ENCODE measurements around the gene RPN2. TPM values are rescaled to one million over a fixed set of nuclear protein-coding genes. Genes with fewer than 3 reads are reported as not detected.

Gene RPN2
- total RNA-seq, 1 donor from 2014 or later, result 185 TPM

GRCh38 chr20:37245216-37246150 is 66.4 kb downstream of the RPN2 start:
- no peak overlapping the region for H3K27ac Mint-ChIP-seq (ENCODE audit: unreplicated experiment)
- no peak overlapping the region for H3K4me3 Mint-ChIP-seq (ENCODE audit: unreplicated experiment)
- no peaks in the 10 kb centered on the region for H3K9me3 Mint-ChIP-seq (ENCODE audit: low read depth)
- DNase-seq (ENCODE audit: low spot score), result peak; percentile 59
- H3K27me3 Mint-ChIP-seq (ENCODE audit: low read depth), result no peaks in the 10 kb centered on the region
- H3K36me3 Mint-ChIP-seq (ENCODE audit: low read depth), result peaks cover 24% of the 10 kb centered on the region
- TF ChIP-seq CTCF (IDR thresholded peaks at IDR 0.05), result no peak
- peaks cover 10% of the 10 kb centered on the region for H3K4me1 Mint-ChIP-seq (ENCODE audit: low read depth)

- H3K36me3 Mint-ChIP-seq (ENCODE audit: low read depth), result peaks cover 18% of the 10 kb centered on the region
- H3K9me3 Mint-ChIP-seq (ENCODE audit: low read depth), result no peaks in the 10 kb centered on the region
- peaks cover 10% of the 10 kb centered on the region for H3K4me1 Mint-ChIP-seq (ENCODE audit: low read depth)
- TF ChIP-seq CTCF (IDR thresholded peaks at IDR 0.05), result no peak
- H3K27me3 Mint-ChIP-seq (ENCODE audit: low read depth), result no peaks in the 10 kb centered on the region
- H3K27ac Mint-ChIP-seq (ENCODE audit: unreplicated experiment), result no peak overlapping the region
- no peak for DNase-seq (ENCODE audit: low spot score)
- H3K4me3 Mint-ChIP-seq (ENCODE audit: unreplicated experiment), result no peak overlapping the region
Observed at GRCh38 chr20:37246736-37247135, 67.6 kb downstream of the RPN2 start.

- H3K9me3 Mint-ChIP-seq (ENCODE audit: low read depth), result no peaks in the 10 kb centered on the region
- H3K27me3 Mint-ChIP-seq (ENCODE audit: low read depth), result no peaks in the 10 kb centered on the region
- peaks cover 12% of the 10 kb centered on the region for H3K36me3 Mint-ChIP-seq (ENCODE audit: low read depth)
- no peak for TF ChIP-seq CTCF (IDR thresholded peaks at IDR 0.05)
- H3K4me1 Mint-ChIP-seq (ENCODE audit: low read depth), result peaks cover 10% of the 10 kb centered on the region
- no peak overlapping the region for H3K27ac Mint-ChIP-seq (ENCODE audit: unreplicated experiment)
- no peak overlapping the region for H3K4me3 Mint-ChIP-seq (ENCODE audit: unreplicated experiment)
- no peak for DNase-seq (ENCODE audit: low spot score)
Observed at GRCh38 chr20:37247547-37247946, 68.4 kb downstream of the RPN2 start.

- Mint-ChIP-seq H3K36me3 (ENCODE audit: low read depth) (peaks cover 8% of the 10 kb centered on the region), H3K9me3 (ENCODE audit: low read depth) (peaks cover 3% of the 10 kb centered on the region), H3K4me1 (ENCODE audit: low read depth) (no peaks in the 10 kb centered on the region), H3K4me3 (ENCODE audit: unreplicated experiment) (no peak overlapping the region), H3K27me3 (ENCODE audit: low read depth) (no peaks in the 10 kb centered on the region), H3K27ac (ENCODE audit: unreplicated experiment) (no peak overlapping the region)
- no peak for TF ChIP-seq CTCF (IDR thresholded peaks at IDR 0.05)
- no peak for DNase-seq (ENCODE audit: low spot score)
Observed at GRCh38 chr20:37249304-37249703, 70.2 kb downstream of the RPN2 start.

- H3K9me3 Mint-ChIP-seq (ENCODE audit: low read depth), result peaks cover 7% of the 10 kb centered on the region
- no peak overlapping the region for H3K27ac Mint-ChIP-seq (ENCODE audit: unreplicated experiment)
- no peak overlapping the region for H3K4me3 Mint-ChIP-seq (ENCODE audit: unreplicated experiment)
- H3K36me3 Mint-ChIP-seq (ENCODE audit: low read depth), result peaks cover 11% of the 10 kb centered on the region
- H3K4me1 Mint-ChIP-seq (ENCODE audit: low read depth), result no peaks in the 10 kb centered on the region
- no peak for TF ChIP-seq CTCF (IDR thresholded peaks at IDR 0.05)
- H3K27me3 Mint-ChIP-seq (ENCODE audit: low read depth), result peaks cover 3% of the 10 kb centered on the region
- no peak for DNase-seq (ENCODE audit: low spot score)
Observed at GRCh38 chr20:37251825-37252477, 72.8 kb downstream of the RPN2 start.
